H9 (cell line): ENCODE results near the gene HNRNPH2. TPM values are rescaled to one million over a fixed set of nuclear protein-coding genes. Genes with fewer than 3 reads are reported as not detected.

Source experiments
- DNase-seq: peaks from one replicate; pipeline ENCODE4 v3.0.0-alpha.2; 2017
- H2AFZ ChIP-seq: one replicate; pipeline ENCODE4 v1.6.1; 2013; ENCODE audit warnings: mild to moderate bottlenecking, low read length, control low read depth, moderate library complexity
- H2AK5ac ChIP-seq: 2 replicates; pipeline ENCODE4 v1.6.1; 2013; ENCODE audit warnings: low read length, control low read depth, mixed read lengths; ENCODE audit not compliant: insufficient read length
- H2BK120ac ChIP-seq: one replicate; pipeline ENCODE4 v1.6.1; 2013; ENCODE audit warnings: low read depth, mild to moderate bottlenecking, low read length, control low read depth, inconsistent platforms; ENCODE audit not compliant: poor library complexity, severe bottlenecking
- H2BK12ac ChIP-seq: 2 replicates; pipeline ENCODE4 v1.6.1; 2013; ENCODE audit warnings: low read length, control low read depth, mixed read lengths, low read depth; ENCODE audit not compliant: insufficient read length
- H2BK15ac ChIP-seq: 2 replicates; pipeline ENCODE4 v1.6.1; 2013; ENCODE audit warnings: low read depth, low read length, control low read depth
- H2BK20ac ChIP-seq: one replicate; pipeline ENCODE4 v1.6.1; 2013; ENCODE audit warnings: low read depth, mild to moderate bottlenecking, low read length, control low read depth, inconsistent platforms; ENCODE audit not compliant: poor library complexity, severe bottlenecking
- H2BK5ac ChIP-seq: 2 replicates; pipeline ENCODE4 v1.6.1; 2013; ENCODE audit warnings: low read length, control low read depth, mixed read lengths; ENCODE audit not compliant: insufficient read length
- H3K14ac ChIP-seq: 2 replicates; pipeline ENCODE4 v1.6.1; 2013; ENCODE audit warnings: low read length, control low read depth; ENCODE audit not compliant: insufficient read depth
- H3K18ac ChIP-seq: 2 replicates; pipeline ENCODE4 v1.6.1; 2013; ENCODE audit warnings: low read depth, mild to moderate bottlenecking, mixed read lengths, low read length, control low read depth; ENCODE audit not compliant: insufficient read length
- H3K23ac ChIP-seq: 2 replicates; pipeline ENCODE4 v1.6.1; 2013; ENCODE audit warnings: low read length, control low read depth, mixed read lengths, low read depth; ENCODE audit not compliant: insufficient read length
- H3K23me2 ChIP-seq: 2 replicates; pipeline ENCODE4 v1.6.1; 2013; ENCODE audit warnings: low read depth, mild to moderate bottlenecking, mixed read lengths, low read length, control low read depth; ENCODE audit not compliant: insufficient read length, poor library complexity, severe bottlenecking
- H3K27ac ChIP-seq: 2 replicates; pipeline ENCODE4 v1.5.1; 2013; ENCODE audit warnings: low read length, control low read depth, mixed read lengths, low read depth; ENCODE audit not compliant: insufficient read length
- H3K27me3 ChIP-seq: 2 replicates; pipeline ENCODE4 v1.6.1; 2013; ENCODE audit warnings: low read length, control low read depth, inconsistent platforms; ENCODE audit not compliant: insufficient read depth
- H3K4ac ChIP-seq: 2 replicates; pipeline ENCODE4 v1.6.1; 2013; ENCODE audit warnings: low read depth, mild to moderate bottlenecking, control low read depth, inconsistent platforms, low read length, moderate library complexity
- H3K4me1 ChIP-seq: 2 replicates; pipeline ENCODE4 v1.6.1; 2013; ENCODE audit warnings: low read length, control low read depth, inconsistent platforms; ENCODE audit not compliant: insufficient read depth
- H3K4me2 ChIP-seq: 2 replicates; pipeline ENCODE4 v1.6.1; 2013; ENCODE audit warnings: low read length, control low read depth, mixed read lengths; ENCODE audit not compliant: insufficient read length, insufficient read depth
- H3K56ac ChIP-seq: 2 replicates; pipeline ENCODE4 v1.6.1; 2013; ENCODE audit warnings: low read depth, mild to moderate bottlenecking, mixed read lengths, low read length, control low read depth; ENCODE audit not compliant: insufficient read length
- H3K79me1 ChIP-seq: 2 replicates; pipeline ENCODE4 v1.6.1; 2013; ENCODE audit warnings: low read depth, mild to moderate bottlenecking, moderate library complexity, low read length, control low read depth, inconsistent platforms; ENCODE audit not compliant: insufficient read depth, poor library complexity, severe bottlenecking
- H3K79me2 ChIP-seq: 2 replicates; pipeline ENCODE4 v1.6.1; 2013; ENCODE audit warnings: low read length, control low read depth, inconsistent platforms; ENCODE audit not compliant: insufficient read depth
- H3K9ac ChIP-seq: 2 replicates; pipeline ENCODE4 v1.6.1; 2013; ENCODE audit warnings: low read length, control low read depth, mixed read lengths; ENCODE audit not compliant: insufficient read length; ENCODE audit errors: extremely low read depth
- H3K9me3 ChIP-seq: one replicate; pipeline ENCODE4 v1.6.1; 2013; ENCODE audit warnings: low read depth, low read length, inconsistent platforms; ENCODE audit not compliant: control insufficient read depth
- H3T11ph ChIP-seq: one replicate; pipeline ENCODE4 v1.6.1; 2013; ENCODE audit warnings: mild to moderate bottlenecking, low read length, control low read depth, inconsistent platforms
- H4K20me1 ChIP-seq: one replicate; pipeline ENCODE4 v1.6.1; 2013; ENCODE audit not compliant: control insufficient read depth, insufficient read length, insufficient read depth
- H4K5ac ChIP-seq: 2 replicates; pipeline ENCODE4 v1.6.1; 2013; ENCODE audit warnings: low read depth, mild to moderate bottlenecking, mixed read lengths, low read length, control low read depth; ENCODE audit not compliant: insufficient read length
- H4K8ac ChIP-seq: replicated peaks from 2 replicates; pipeline ENCODE4 v1.6.1; 2013; ENCODE audit warnings: low read length, control low read depth, mixed read lengths, low read depth; ENCODE audit not compliant: insufficient read length
- H4K91ac ChIP-seq: 2 replicates; pipeline ENCODE4 v1.6.1; 2013; ENCODE audit warnings: low read depth, mild to moderate bottlenecking, moderate library complexity, mixed read lengths, low read length, control low read depth; ENCODE audit not compliant: insufficient read length
- H3K27ac Mint-ChIP-seq, 3 experiments: 2 replicates in 2 of 3; 3 replicates in 1 of 3; pipeline ENCODE4 v1.8.0; 2020 to 2021; ENCODE audit warnings: mixed read lengths in 3 of 3, mild to moderate bottlenecking in 1 of 3, moderate library complexity in 1 of 3
- H3K27me3 Mint-ChIP-seq: 2 replicates; pipeline ENCODE4 v1.8.0; 2021; ENCODE audit warnings: low read depth, mild to moderate bottlenecking, moderate library complexity, mixed read lengths
- H3K36me3 Mint-ChIP-seq, 3 experiments: 2 replicates in 2 of 3; 3 replicates in 1 of 3; pipeline ENCODE4 v1.8.0; 2020 to 2021; ENCODE audit warnings: low read depth in 3 of 3, mixed read lengths in 3 of 3; ENCODE audit not compliant: insufficient read depth in 1 of 3
- H3K4me1 Mint-ChIP-seq, 2 experiments: 2 replicates each; pipeline ENCODE4 v1.8.0; 2020; ENCODE audit warnings: mixed read lengths in 2 of 2
- H3K4me3 Mint-ChIP-seq, 2 experiments: 2 replicates in 1 of 2; 3 replicates in 1 of 2; pipeline ENCODE4 v1.8.0; 2020 to 2021; ENCODE audit warnings: mild to moderate bottlenecking in 2 of 2, mixed read lengths in 2 of 2, moderate library complexity in 1 of 2
- H3K9me3 Mint-ChIP-seq, 2 experiments: 2 replicates in 1 of 2; 3 replicates in 1 of 2; pipeline ENCODE4 v1.8.0; 2020; ENCODE audit warnings: mild to moderate bottlenecking in 2 of 2, mixed read lengths in 2 of 2, moderate library complexity in 1 of 2
- CTCF ChIP-seq: fragments of 200-600 bp; sonication (generic); conservative IDR thresholded peaks from 3 replicates; pipeline ENCODE4 v1.8.0; 2021; ENCODE audit warnings: antibody characterized with exemption, mild to moderate bottlenecking
- WGBS: extraction: QIAGEN DNeasy Blood & Tissue Kit; methylation state at CpG from one replicate; pipeline ENCODE4 v1.1.7; 2013; ENCODE audit warnings: missing lambda C conversion rate, low lambda C conversion rate, mixed read lengths; ENCODE audit not compliant: insufficient read length; ENCODE audit errors: extremely low coverage; 5-methylcytosine and 5-hydroxymethylcytosine counted together
- total RNA-seq: library from RNA; stranded (reverse); gene quantifications from 2 replicates; pipeline ENCODE4 v1.2.1, GENCODE V29; 2021

The HNRNPH2 gene
- total RNA-seq, 1 experiment from 2014 or later, result 60.2 TPM

- no peak for TF ChIP-seq CTCF
- H4K20me1 ChIP-seq, result no peaks in the 10 kb centered on the region
- H3K4me1 ChIP-seq, result no peaks in the 10 kb centered on the region
- DNase-seq, result no peak
- no peak overlapping the region for H2BK20ac ChIP-seq
- H3K9ac ChIP-seq, result peak overlapping the region; percentile 95
- H3K23ac ChIP-seq, result no peak overlapping the region
- WGBS, result no CpG with 5 or more reads among the region's 15 CpGs
- no peak overlapping the region for H2BK120ac ChIP-seq
- peak overlapping the region; percentile 48 for H3K27ac ChIP-seq
- no peak overlapping the region for H2AK5ac ChIP-seq
- Mint-ChIP-seq H3K27me3 (peaks cover 1% of the 10 kb centered on the region; the same call in 1 of the 2 replicates), H3K9me3 (peaks cover 55 to 64% of the 10 kb centered on the region in 2 experiments), H3K4me1 (peaks cover 5 to 11% of the 10 kb centered on the region in 2 experiments; a peak in 3 of 4 replicates), H3K27ac (peak overlapping the region; percentile 75 to 98 (median 89)), H3K4me3 (peak overlapping the region; percentile 92 to 95), H3K36me3 (peaks cover 18 to 28% (median 21%) of the 10 kb centered on the region in 3 experiments)
- H3K18ac ChIP-seq, result peak overlapping the region; percentile 45
- H3K4me2 ChIP-seq, result peak overlapping the region; percentile 52
- H2BK15ac ChIP-seq, result no peak overlapping the region
- no peak overlapping the region for H2AFZ ChIP-seq
- H3K56ac ChIP-seq, result no peak overlapping the region
- peaks cover 4% of the 10 kb centered on the region for H3K23me2 ChIP-seq
- no peak overlapping the region for H2BK12ac ChIP-seq
- H3K79me2 ChIP-seq, result peaks cover 7% of the 10 kb centered on the region; the same call in 1 of the 2 replicates
- peaks cover 19% of the 10 kb centered on the region for H3K9me3 ChIP-seq
- no peaks in the 10 kb centered on the region for H3K79me1 ChIP-seq
- H3T11ph ChIP-seq, result no peak overlapping the region
- H4K8ac ChIP-seq, result no peak overlapping the region
- no peak overlapping the region for H4K5ac ChIP-seq
- H2BK5ac ChIP-seq, result no peak overlapping the region
- H3K4ac ChIP-seq, result no peak overlapping the region
- no peaks in the 10 kb centered on the region for H3K27me3 ChIP-seq
- H3K14ac ChIP-seq, result peak overlapping the region; percentile 87
- H4K91ac ChIP-seq, result no peak overlapping the region
Observed at GRCh38 chrX:101407167-101407747, 765 bp upstream of the HNRNPH2 start.
